SK-N-MC (cell line): ENCODE data around the gene ADTRP.

ENCODE experiments used
- EZH2 ChIP-seq: fragments of 200-600 bp; sonication (generic); IDR thresholded peaks from one replicate; pipeline ENCODE4 v1.6.1; 2017; ENCODE audit warnings: antibody characterized with exemption
- POLR2AphosphoS5 ChIP-seq: IDR thresholded peaks from 2 replicates; pipeline ENCODE4 v1.6.1; 2012; ENCODE audit warnings: mild to moderate bottlenecking, low read depth, low read length, borderline replicate concordance

- TF ChIP-seq POLR2AphosphoS5 = no peak
- no peak for TF ChIP-seq EZH2
Measured at GRCh38 chr6:11766043-11766442, 12.6 kb downstream of the ADTRP start.
